ENCODE measurements around the gene SLC40A1.

- TF ChIP-seq EZH2 (IDR thresholded peaks at IDR 0.05; ENCODE audit: borderline replicate concordance, low read length), result no peak
- TF ChIP-seq CTCF (conservative IDR thresholded peaks at IDR 0.05 in 1 of 2, IDR thresholded peaks at IDR 0.05 in 1 of 2; ENCODE audit: extremely low read depth in 1 of 2, insufficient read depth in 1 of 2, low read depth in 1 of 2, low read length in 2 of 2), result no peak
Measured at GRCh38 chr2:189544318-189545042, 36.1 kb downstream of the SLC40A1 start.
